Fibroblast of peridontal ligament (primary cell): ENCODE results near the gene NUDT5.
"Not testable (repeated sequence)": the region's sequence is repeated elsewhere in the genome, so short reads cannot be mapped to it uniquely, and the experiment has no call there.

ENCODE experiments used
- DNase-seq: peaks from one replicate; pipeline ENCODE4 v3.0.0-alpha.2; 2010; ENCODE audit errors: extremely low read depth

The NUDT5 gene

GRCh38 chr10:12195603-12196506 is at the start of gene NUDT5, which contains the start of gene CDC123:
Gene NUDT5 (minus strand): TSS chr10:12195891. CDS start chr10:12186291, 9,600 bp downstream.
Gene CDC123 (plus strand): TSS chr10:12196188. CDS start chr10:12196246, 58 bp downstream.
- peak; percentile 91 for DNase-seq

- no peak for DNase-seq
Measured at GRCh38 chr10:12243864-12244620, 48.4 kb upstream of the NUDT5 start.

GRCh38 chr10:12241810-12242529 is 46.3 kb upstream of the NUDT5 start:
- DNase-seq = peak; percentile 34

- DNase-seq = no peak
Measured at GRCh38 chr10:12238821-12239220, 43.1 kb upstream of the NUDT5 start.

GRCh38 chr10:12237265-12238220 is 41.9 kb upstream of the NUDT5 start:
- peak; percentile 81 for DNase-seq

- DNase-seq = peak; percentile 79
Measured at GRCh38 chr10:12235796-12236195, 40.1 kb upstream of the NUDT5 start.

GRCh38 chr10:12235116-12235694 is 39.5 kb upstream of the NUDT5 start:
- DNase-seq = no peak

- not testable (repeated sequence) for DNase-seq
Measured at GRCh38 chr10:12234687-12235086, 39.0 kb upstream of the NUDT5 start.

- DNase-seq = no peak
Measured at GRCh38 chr10:12228851-12229250, 33.2 kb upstream of the NUDT5 start.

GRCh38 chr10:12226438-12226837 is 30.7 kb upstream of the NUDT5 start:
- DNase-seq = not testable (repeated sequence)

GRCh38 chr10:12225444-12225843 is 29.8 kb upstream of the NUDT5 start:
- no peak for DNase-seq

GRCh38 chr10:12221323-12222298 is 25.9 kb upstream of the NUDT5 start:
- peak; percentile 29 for DNase-seq

- DNase-seq = no peak
Measured at GRCh38 chr10:12218991-12219390, 23.3 kb upstream of the NUDT5 start.

- peak; percentile 87 for DNase-seq
Measured at GRCh38 chr10:12214763-12215218, 19.1 kb upstream of the NUDT5 start.

GRCh38 chr10:12214093-12214492 is 18.4 kb upstream of the NUDT5 start:
- DNase-seq = no peak

- no peak for DNase-seq
Measured at GRCh38 chr10:12213621-12214020, 17.9 kb upstream of the NUDT5 start.

GRCh38 chr10:12212454-12212853 is 16.8 kb upstream of the NUDT5 start:
- DNase-seq = no peak

- DNase-seq = no peak
Measured at GRCh38 chr10:12208460-12208859, 12.8 kb upstream of the NUDT5 start.

- DNase-seq = no peak
Measured at GRCh38 chr10:12207114-12207513, 11.4 kb upstream of the NUDT5 start.
